ENCODE data around the gene STIP1.
A peak's percentile ranks its signal among the peaks of the same experiment; 100 is the strongest.

The STIP1 gene

DNA sequence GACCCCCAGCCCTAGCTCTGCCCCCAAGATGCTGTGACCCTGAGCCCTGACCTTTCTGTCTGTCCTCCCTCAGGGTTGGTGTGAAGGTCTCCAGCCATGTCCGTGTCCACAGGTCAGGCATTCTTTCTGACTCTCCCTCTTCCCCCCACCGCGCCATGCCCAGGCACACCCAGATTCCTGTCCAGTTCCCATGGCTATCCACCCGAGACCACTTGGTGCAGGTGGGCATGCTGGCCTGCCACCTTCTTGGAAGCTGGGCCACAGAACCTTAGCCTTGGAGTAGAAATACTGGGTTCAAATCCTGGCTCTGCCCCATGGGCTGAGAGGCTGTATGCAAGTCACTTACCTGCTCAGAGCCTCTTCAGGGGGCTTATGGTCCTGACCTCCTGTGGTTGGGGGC, 63.1 kb downstream of the STIP1 start:
- H3K4me3 ChIP-seq (replicated peaks in 1 of 2; ENCODE audit: low read depth in 2 of 2, low read length in 2 of 2), result no peak overlapping the region
- no peak for DNase-seq (ENCODE audit: low read depth in 2 of 2)
- TF ChIP-seq, protein P1, sequence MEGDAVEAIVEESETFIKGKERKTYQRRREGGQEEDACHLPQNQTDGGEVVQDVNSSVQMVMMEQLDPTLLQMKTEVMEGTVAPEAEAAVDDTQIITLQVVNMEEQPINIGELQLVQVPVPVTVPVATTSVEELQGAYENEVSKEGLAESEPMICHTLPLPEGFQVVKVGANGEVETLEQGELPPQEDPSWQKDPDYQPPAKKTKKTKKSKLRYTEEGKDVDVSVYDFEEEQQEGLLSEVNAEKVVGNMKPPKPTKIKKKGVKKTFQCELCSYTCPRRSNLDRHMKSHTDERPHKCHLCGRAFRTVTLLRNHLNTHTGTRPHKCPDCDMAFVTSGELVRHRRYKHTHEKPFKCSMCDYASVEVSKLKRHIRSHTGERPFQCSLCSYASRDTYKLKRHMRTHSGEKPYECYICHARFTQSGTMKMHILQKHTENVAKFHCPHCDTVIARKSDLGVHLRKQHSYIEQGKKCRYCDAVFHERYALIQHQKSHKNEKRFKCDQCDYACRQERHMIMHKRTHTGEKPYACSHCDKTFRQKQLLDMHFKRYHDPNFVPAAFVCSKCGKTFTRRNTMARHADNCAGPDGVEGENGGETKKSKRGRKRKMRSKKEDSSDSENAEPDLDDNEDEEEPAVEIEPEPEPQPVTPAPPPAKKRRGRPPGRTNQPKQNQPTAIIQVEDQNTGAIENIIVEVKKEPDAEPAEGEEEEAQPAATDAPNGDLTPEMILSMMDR (IDR thresholded peaks at IDR 0.05; ENCODE audit: low read depth, low read length), result no peak

DNA sequence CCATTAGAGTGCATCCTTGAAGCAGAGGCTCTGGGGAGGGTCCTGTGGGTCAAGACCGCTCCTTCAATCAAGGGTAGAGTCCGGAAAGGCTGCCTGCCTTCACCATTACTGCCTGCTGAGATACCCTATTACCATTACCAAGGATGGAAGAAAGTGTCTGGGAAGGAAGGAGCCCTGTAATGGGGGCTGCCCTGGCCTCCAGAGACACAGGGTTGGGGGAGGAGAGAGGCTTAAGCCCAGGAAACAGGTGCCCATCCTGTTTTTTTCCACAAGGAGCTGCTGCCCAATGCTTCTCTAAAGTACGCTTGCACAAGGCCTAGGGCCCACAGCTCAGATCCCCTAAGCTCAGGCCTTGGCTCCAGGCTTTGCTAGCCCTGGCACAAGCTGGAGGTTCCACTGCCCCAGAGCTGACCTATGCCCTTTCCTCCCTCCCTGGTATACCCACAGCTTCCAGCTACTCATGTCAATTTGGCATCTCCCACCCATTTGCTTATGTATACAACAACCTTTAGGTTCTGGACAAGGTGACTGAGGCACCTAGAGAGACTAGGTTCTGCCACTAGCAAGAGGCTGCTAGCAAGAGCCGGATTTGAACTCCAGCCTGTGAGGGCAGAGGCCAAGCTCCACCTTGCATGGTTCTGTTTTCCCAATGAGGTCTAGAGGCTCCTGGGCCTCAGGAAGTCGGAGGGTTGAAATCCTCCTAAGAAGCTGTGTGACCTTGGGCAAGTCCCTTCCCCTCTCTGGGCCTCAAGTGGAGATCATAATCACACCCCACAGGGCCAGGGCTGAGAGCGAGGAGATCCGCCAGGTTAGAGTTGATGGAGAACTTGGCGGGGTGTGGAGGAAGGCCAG, 63.8 kb downstream of the STIP1 start:
- no peak for DNase-seq (ENCODE audit: low read depth in 2 of 2)
- TF ChIP-seq, protein P1 (IDR thresholded peaks at IDR 0.05; ENCODE audit: low read depth, low read length), result no peak
- no peak overlapping the region for H3K4me3 ChIP-seq (replicated peaks in 1 of 2; ENCODE audit: low read depth in 2 of 2, low read length in 2 of 2)

DNA sequence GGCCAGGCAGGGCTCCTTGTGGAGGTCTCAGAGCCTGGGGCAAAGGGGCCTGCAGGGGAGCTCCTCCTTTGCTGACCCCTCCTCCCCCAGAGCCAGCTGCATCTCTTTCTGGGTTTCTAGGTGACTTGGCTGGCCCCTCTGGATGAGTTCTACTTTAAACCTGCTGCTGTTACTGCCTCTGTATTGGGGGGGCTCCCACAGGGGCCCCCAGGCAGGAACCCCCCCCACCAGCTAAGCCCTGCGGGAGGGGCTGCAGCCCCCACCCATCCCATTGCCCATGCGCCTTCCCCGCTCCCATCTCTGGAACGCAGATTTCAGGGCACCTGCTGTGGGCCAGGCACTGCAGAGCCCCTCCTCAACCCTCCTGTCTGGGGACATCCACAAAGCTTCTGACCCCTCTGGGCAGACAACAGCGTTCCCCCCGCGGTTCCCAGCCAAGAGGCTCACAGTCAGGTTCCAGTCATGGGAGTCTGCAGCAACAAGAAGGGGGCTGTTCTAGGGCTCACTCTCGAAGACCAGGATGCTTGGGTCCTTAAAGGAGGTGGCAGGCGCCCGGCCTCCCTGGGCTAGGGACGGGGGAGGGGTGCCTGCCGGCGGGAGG, 64.5 kb downstream of the STIP1 start:
- peak overlapping the region; percentile 57 to 85 for H3K4me3 ChIP-seq (replicated peaks in 1 of 2; ENCODE audit: low read depth in 2 of 2, low read length in 2 of 2)
- no peak for DNase-seq (ENCODE audit: low read depth in 2 of 2)
- TF ChIP-seq, protein P1 (IDR thresholded peaks at IDR 0.05; ENCODE audit: low read depth, low read length), result no peak

DNA sequence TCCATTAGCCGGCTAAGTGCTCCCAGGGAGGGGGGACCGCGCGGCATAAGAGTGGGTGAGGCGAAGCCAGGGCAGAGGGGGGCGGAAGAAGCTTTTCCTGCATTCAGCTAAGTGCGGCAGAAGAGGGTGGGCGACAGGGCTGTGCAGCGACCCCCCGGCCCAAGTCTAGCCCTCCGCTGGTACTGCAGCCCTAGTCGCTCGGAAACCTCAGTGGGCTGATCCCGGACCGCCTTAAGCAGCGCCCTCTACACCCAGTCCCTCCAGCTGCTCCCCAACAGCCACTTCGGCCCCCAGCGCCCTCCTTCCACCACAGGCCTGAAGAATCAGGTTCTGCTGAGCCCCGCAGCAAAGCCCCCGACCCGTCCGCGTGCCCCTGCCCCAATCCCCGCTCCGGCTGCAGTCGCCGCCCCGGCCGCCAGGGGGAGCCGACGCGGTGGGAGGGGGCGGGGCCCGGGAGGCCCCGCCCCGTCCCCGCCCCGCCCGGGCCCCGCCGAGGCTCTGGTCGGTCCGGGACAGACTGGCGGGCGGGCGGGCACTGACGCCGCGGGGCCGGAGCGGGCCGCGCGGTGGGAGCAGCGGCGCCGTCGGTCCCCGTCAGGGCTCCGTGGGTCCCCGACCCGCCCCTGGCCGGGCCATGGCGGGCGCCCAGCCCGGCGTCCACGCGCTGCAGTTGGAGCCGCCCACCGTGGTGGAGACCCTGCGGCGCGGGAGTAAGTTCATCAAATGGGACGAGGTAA, 65.2 kb downstream of the STIP1 start, which contains the start of gene PLCB3:
TSS of gene PLCB3 (plus strand) at position 515 of the 737 bp plus-strand sequence. CDS start at position 635, 120 bp downstream.
- TF ChIP-seq, protein P1 (IDR thresholded peaks at IDR 0.05; ENCODE audit: low read depth, low read length), result peak; percentile 39
- peak; percentile 38 to 61 for DNase-seq (ENCODE audit: low read depth in 2 of 2)

DNA sequence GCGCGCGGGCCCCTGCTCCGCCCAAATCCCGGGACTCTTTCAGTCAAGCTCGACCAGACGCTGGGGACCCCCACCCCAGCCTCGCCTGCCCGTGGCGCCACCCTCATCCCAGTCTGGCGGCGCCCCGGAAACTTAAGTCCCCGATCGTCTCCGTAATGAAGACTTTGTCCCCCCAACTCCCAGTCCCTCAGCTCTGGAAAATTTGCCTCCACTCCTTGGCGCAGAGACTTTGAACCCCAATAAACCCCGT, 65.7 kb downstream of the STIP1 start:
- TF ChIP-seq, protein P1 (IDR thresholded peaks at IDR 0.05; ENCODE audit: low read depth, low read length), result no peak
- DNase-seq (ENCODE audit: low read depth in 2 of 2), result no peak
- H3K4me3 ChIP-seq (replicated peaks in 1 of 2; ENCODE audit: low read depth in 2 of 2, low read length in 2 of 2), result peak overlapping the region; percentile 78 to 85

More for the DNA sequence above, 65.2 kb downstream of the STIP1 start, which contains the start of gene PLCB3:
- H3K4me3 ChIP-seq (replicated peaks in 1 of 2; ENCODE audit: low read depth in 2 of 2, low read length in 2 of 2), result peak within 1 kb of the TSS; percentile 78 to 85

DNA sequence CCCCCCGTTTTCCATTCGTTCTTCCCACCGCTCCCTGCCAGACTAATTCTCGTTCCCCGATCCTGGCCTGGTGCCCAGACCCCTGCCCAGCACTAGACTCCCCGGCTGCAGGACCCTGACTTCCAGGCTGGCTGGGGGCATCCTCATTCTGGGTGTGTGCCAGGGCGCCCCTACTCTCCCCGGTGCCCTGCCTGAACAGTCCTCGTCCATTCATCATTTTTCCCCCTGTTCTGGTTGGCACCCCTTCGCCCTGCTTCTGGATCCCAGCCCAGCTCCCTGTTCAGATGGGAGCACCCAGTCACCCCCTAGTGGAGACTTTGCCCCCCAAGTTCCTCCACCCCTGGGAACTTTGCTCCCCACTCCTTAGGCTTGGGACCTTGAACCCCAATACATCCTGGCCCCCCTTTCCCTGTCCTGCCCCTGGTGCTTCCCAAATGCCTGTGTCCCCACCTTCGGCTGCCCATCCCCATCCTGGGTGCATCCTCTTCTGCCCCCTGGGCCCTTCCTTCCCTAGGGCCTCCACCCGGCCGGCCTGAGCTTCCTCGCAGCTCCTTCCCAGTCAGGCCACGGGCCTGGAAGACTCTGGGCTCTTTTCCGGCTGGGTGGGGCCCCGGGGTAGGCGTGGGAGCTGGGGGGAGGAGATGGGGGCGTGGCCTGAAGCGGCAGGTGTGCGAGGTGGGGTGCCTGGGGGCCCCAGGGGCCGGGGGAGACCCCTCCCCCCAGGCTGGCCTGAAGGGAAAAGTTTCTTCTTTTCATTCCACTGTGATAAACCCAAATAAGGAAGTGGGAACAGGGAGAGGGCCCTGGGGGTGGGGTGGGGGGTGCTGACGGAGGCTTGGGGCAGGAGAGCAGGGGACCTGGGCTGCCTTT, 66.3 kb downstream of the STIP1 start:
- H3K4me3 ChIP-seq (replicated peaks in 1 of 2; ENCODE audit: low read depth in 2 of 2, low read length in 2 of 2), result peak overlapping the region; percentile 78 to 85
- DNase-seq (ENCODE audit: low read depth in 2 of 2), result peak; percentile 52 to 57
- TF ChIP-seq, protein P1 (IDR thresholded peaks at IDR 0.05; ENCODE audit: low read depth, low read length), result peak; percentile 46

Data from cardiac fibroblast (primary cell).